ENCODE results near the gene TEX2.
"Not testable (repeated sequence)": the region's sequence is repeated elsewhere in the genome, so short reads cannot be mapped to it uniquely, and the experiment has no call there.

The TEX2 gene

DNA sequence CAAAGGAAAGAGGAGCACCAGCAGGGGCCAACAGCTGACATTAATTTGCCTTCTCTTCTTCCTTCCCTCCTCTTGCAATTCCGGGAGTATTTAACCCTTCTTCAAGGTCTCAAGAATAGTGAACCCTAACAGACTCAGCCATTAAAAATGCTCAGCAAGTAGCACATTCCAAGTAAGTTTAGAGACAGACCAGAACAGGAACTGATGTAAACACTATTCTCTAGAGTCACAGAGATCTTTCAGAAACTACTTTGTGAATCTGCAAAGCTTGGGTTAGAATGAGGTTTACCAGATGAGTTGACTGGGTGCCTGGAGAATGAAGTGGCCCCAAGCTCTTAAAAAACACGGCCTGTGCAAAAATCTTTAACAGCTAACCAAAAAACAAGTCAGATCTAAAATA, 50.9 kb downstream of the TEX2 start:
- DNase-seq: no peak

- DNase-seq: no peak
Measured at GRCh38 chr17:64209983-64210382, 53.1 kb downstream of the TEX2 start.

- no peak for DNase-seq
Measured at GRCh38 chr17:64209356-64209941, 53.6 kb downstream of the TEX2 start.

GRCh38 chr17:64208656-64209055, 54.4 kb downstream of the TEX2 start:
- DNase-seq: not testable (repeated sequence)

DNA sequence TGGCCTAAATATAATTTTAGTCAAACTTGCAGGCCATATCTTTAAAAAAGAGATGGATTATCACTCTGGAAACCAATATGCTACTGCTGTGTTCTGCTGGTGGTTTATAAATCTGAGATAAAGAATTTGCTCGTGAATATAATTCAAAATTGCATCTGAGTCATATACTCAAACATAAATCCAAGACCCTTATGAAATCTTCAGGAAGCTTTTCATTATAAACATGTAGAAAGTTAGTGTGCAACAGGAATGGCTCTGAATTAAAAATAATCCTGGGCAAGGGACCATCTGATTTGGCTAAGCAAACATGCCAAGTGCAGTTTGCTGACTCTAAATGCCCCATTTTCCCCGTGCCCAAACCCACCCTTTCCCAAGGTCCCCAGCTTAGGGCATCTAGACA, 57.3 kb downstream of the TEX2 start:
- DNase-seq: no peak

GRCh38 chr17:64203630-64204029, 59.4 kb downstream of the TEX2 start:
- no peak for DNase-seq

GRCh38 chr17:64202683-64203344, 60.2 kb downstream of the TEX2 start:
- no peak for DNase-seq

GRCh38 chr17:64200080-64201032, 62.7 kb downstream of the TEX2 start:
- no peak for DNase-seq

GRCh38 chr17:64198331-64199090, 64.5 kb downstream of the TEX2 start:
- no peak for DNase-seq

DNA sequence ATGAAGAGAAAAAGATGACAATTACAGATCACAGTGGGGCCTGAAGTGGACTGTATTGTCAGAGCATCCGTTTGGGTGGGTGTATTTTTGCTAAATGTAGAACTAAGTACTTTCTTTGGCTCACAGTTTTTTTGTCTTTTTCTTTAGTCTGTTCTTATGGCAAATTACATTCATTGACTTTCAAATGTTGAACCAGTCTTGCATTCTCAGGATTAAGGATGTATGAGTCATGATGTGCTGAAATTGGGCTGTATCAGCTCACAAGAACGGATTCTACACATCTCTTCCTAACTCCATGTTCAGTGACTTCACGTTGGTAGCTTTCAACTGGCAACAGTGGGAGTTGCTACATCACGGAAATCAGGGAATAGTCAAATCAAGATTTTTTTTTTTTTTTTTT, 66.5 kb downstream of the TEX2 start:
- DNase-seq: no peak

GRCh38 chr17:64193561-64193960, 69.5 kb downstream of the TEX2 start:
- no peak for DNase-seq

DNA sequence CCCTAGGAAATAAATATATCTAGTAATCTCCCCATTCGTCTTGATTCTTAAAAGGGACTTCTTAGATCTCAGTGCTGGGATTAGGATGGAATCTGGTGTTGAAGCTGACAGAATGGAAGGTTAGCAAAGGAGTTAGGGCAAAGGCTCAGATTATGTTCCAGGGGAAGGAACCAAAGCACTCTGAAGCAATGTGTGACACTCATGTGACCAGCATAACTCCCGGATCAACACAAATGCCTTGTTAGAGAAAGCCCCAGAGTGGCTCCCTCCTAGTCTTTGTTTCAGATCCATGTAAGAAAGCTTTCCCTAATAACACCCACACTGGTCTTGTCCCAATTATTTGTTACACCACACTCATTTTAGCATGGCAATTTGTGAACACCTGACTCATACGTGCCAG, 70.5 kb downstream of the TEX2 start:
- no peak for DNase-seq

DNA sequence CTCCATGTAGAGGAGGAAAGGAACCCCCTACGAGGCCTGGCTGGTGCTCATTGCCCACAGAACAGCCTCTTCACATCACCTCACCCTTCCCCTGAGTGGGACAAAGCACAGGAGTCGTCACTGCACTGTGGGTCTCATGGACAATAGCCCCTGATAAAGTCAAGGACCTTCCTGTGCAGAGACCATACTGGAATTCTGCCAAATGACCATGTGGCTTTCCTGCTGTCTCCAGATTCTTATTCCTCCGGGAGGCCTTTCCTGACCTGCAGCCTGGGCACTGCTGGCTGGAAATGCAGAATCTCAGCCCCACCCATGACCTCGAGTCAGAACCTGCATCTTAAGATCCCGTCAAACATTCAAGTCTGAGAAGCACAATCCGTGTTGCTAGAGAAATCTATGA, 72.6 kb downstream of the TEX2 start:
- no peak for DNase-seq

DNA sequence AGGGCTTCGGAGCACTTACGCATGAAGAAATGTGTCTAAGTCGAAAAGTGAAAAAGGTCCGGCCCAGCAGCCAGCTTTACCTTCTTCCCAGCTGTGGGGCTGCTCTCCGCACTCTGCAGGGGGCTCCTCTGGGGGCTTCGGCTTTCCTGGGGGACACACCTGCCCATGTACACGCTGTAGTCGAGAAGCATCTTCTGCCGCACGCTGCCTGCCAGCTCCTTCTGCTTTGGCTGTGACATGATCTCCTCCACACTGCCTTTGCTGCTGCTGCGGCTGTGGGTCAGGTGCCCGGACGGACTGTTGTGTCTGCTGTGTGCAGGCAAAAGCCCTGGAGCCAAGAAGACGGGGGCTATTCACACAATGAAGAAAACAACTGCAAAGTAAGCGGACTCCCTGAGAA, 75.0 kb downstream of the TEX2 start:
- no peak for DNase-seq

DNA sequence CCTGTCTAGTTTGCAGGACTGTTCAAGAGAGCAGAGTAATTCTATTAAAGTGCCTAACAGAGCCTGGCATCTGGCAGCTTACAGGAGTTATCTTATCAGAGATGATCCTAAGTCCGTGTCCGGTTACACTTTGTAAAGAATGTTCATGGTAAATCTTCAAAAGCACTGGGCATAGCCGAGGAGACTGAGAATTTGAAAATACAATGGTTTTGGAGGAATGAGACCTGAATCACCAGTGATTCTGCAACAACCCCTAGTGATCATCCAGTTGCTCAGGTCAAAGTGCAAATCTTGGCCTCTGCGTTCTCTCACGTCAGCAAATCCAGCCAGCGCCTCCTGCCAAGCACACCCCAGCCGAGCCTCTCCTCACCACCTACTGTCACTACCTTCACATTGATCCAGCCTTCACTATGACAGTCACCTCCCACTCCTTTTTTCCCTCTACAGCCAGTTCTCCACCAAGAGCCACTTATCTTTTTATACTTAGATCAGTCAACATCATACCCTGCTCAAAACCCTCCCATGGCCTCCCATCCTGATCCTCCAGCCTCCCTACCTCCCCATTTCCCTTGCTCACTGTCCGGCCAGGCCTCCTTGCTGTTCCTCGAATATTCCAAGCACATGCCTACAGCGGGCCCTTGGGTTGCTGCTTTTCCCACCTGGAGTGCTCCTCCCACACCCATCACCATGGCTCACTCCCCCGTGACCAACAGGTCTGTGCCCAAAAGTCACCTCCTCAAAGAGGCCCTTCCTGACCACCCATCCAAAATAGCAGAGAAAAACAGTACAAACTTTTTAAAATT, 75.8 kb downstream of the TEX2 start:
- no peak for DNase-seq

DNA sequence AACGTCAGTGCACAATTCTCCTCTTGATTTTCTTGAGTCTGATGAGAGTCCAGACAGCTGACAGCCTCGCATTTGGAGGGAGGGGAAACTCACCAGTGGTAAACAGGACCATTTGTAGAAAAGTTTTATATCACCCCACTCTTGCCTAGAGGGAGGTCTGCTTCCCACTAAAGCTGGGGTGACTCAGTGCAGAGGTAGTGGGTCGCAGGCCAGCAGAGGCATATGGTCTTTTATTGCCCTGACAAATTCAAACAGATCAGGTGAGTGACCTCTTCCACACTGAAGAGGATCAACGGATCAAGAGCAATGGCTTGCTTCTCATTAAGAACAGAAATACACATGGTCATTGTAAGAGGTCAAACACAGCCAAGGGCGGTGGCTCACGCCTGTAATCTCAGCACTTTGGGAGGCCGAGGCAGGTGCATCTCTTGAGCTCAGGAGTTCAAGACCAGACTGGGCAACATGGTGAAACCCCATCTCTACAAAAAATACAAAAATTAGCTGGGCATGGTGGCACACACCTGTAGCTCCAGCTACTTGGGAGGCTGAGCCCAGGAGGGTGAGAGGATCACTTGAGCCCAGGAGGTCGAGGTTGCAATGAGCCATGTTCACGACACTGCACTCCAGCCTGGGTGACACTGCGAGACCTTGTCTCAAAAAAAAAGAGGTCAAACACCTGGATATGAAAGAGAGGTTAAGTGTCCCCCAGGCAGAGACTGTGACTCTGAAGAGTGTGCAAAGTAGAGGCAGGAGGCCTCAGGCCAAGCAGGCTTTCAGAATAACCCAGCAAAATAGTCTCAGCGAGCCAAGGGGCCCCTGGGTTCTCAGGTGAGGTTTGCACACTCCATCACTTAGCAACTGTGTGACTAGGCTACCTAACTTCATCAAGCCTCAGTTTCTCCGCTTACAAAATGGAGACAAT, 76.6 kb downstream of the TEX2 start:
- DNase-seq: no peak

DNA sequence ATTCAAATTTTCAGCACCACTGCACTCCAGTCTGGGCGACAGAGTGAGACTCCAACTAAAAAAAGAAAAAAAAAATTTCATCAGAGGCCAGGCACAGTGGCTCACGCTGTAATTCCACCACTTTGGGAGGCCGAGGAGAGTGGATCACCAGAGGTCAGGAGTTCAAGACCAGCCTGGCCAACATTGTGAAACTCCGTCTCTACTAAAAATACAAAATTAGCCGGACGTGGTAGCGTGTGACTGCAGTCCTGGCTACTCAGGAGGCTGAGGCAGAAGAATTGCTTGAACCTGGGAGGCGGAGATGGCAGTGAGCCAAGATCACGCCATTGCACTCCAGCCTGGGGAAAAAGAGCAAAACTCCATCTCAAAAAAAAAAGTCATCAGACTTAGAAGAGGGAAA, 77.5 kb downstream of the TEX2 start:
- not testable (repeated sequence) for DNase-seq

GRCh38 chr17:64185101-64185500, 78.0 kb downstream of the TEX2 start:
- DNase-seq: no peak

GRCh38 chr17:64183815-64184214, 79.2 kb downstream of the TEX2 start:
- no peak for DNase-seq

- DNase-seq: no peak
Measured at GRCh38 chr17:64182325-64183012, 80.6 kb downstream of the TEX2 start.

Measured in RPMI8226 (cell line).